A673 (cell line): Measurements from ENCODE around the gene NME2.

Experiments used
- EZH2 ChIP-seq: fragments of 200-600 bp; sonication (generic); IDR thresholded peaks from 2 replicates; pipeline ENCODE4 v1.6.1; 2017; ENCODE audit warnings: borderline replicate concordance, low read depth, mild to moderate bottlenecking, mixed read lengths, antibody characterized with exemption, low read length; ENCODE audit not compliant: poor library complexity, severe bottlenecking
- TF ChIP-seq, protein P1 (sequence below): fragments of 300-800, 200-600 bp; sonication (generic); conservative IDR thresholded peaks from 2 replicates; pipeline ENCODE4 v1.5.1; 2017; ENCODE audit warnings: low read depth, mild to moderate bottlenecking, antibody characterized with exemption, low read length, moderate library complexity, mixed read lengths

DNA sequence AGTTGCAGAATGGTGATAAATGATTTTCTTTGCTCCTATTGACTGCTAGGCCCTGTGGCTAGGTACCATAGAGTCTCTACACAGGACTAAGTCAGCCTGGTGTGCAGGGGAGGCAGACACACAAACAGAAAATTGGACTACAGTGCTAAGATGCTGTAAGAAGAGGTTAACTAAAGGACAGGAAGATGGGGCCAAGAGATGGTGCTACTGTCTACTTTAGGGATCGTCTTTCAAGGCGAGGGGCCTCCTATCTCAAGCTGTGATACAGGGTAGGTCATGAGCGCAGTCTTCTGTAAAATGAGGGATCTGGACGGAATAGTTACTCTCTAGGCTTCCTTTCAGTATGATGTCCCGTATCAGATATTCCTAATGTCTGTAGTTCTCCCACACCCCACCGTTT lies 12.0 kb upstream of the NME2 start:
- TF ChIP-seq, protein P1, sequence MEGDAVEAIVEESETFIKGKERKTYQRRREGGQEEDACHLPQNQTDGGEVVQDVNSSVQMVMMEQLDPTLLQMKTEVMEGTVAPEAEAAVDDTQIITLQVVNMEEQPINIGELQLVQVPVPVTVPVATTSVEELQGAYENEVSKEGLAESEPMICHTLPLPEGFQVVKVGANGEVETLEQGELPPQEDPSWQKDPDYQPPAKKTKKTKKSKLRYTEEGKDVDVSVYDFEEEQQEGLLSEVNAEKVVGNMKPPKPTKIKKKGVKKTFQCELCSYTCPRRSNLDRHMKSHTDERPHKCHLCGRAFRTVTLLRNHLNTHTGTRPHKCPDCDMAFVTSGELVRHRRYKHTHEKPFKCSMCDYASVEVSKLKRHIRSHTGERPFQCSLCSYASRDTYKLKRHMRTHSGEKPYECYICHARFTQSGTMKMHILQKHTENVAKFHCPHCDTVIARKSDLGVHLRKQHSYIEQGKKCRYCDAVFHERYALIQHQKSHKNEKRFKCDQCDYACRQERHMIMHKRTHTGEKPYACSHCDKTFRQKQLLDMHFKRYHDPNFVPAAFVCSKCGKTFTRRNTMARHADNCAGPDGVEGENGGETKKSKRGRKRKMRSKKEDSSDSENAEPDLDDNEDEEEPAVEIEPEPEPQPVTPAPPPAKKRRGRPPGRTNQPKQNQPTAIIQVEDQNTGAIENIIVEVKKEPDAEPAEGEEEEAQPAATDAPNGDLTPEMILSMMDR, result no peak
- no peak for TF ChIP-seq EZH2
